HG03342 (cell line): ENCODE measurements around the gene NOVA2.

Experiments used
- ATAC-seq: cut with Tn5 transposase; IDR thresholded peaks from one replicate; pipeline ENCODE4 v1.9.1; 2021; ENCODE audit warnings: mild to moderate bottlenecking, moderate library complexity; ENCODE audit not compliant: unreplicated experiment

The NOVA2 gene

DNA sequence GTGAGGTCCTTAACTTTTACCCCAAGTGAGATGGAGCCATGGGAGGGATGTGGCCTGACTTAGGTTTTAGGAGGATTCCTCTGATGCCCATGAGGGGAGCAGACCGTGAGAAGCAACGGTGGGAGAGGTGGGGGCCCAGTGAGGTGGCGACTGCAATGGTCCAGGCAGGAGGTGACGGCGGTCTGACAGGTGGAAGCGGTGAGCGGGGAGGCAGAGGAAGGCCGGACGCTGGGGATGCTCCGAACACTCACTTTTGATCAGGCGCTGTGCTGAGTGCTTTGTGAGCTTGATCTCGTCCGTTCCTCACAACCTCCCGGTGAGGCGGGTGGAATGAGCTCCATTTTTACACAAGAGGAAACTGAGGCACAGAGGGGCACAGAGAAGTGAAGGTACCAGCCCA lies 11.6 kb downstream of the NOVA2 start:
- ATAC-seq: no peak

DNA sequence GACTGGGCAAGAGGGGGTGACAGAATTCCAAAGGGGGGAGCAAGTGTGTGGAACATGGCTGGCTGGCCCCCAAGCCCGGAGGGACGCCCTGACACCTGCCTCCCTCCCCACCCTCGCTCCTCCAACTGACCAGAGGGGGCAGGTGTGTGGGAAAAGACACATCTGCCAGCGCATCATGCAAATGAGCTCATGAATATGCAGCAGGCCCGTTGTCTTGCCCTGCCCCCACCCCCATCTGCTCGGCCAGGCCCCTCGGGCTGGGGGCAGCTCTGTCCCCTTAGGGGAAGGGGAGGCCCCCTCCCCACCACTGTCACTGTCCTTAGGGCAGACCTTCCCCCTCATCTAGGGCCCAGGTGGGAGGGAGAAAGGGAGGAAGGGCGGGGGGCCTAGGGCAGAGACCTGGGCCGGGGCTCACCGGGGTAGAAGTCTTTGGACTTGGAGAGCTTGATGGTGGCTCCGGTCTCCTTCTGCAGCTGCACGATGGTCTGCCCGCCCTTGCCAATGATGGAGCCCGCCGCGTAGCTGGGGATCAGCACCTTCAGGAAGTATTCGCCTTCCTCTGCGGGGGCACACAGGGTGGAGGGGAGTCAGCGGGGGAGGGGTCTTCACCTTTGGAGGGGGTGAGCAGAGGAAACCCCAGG lies 12.9 kb downstream of the NOVA2 start:
- no peak for ATAC-seq

DNA sequence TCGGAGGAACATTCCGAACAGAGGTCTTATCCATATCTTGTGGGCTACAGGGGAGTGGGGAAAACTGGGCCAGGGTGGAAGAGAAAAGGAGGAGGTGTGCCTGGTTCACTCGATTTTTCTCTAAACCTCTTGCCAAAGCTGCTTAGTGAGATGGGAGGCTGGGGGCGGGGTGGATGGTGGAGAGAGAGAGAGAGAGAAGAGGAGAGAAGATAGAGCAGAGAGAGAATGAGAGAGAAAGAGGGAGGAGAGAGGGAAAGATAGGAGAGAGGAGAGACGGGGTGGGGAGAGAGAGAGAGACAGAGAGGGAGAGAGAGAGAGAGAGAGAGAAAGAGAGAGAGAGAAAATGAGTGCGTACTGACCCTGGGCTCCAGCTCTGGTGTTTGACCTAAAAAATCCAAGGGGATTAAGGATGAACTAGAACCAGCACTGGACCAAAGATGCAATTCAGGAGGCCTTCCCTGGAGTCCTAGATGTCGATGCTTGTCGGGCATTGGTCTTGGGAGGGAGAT lies 14.1 kb downstream of the NOVA2 start:
- ATAC-seq: no peak

DNA sequence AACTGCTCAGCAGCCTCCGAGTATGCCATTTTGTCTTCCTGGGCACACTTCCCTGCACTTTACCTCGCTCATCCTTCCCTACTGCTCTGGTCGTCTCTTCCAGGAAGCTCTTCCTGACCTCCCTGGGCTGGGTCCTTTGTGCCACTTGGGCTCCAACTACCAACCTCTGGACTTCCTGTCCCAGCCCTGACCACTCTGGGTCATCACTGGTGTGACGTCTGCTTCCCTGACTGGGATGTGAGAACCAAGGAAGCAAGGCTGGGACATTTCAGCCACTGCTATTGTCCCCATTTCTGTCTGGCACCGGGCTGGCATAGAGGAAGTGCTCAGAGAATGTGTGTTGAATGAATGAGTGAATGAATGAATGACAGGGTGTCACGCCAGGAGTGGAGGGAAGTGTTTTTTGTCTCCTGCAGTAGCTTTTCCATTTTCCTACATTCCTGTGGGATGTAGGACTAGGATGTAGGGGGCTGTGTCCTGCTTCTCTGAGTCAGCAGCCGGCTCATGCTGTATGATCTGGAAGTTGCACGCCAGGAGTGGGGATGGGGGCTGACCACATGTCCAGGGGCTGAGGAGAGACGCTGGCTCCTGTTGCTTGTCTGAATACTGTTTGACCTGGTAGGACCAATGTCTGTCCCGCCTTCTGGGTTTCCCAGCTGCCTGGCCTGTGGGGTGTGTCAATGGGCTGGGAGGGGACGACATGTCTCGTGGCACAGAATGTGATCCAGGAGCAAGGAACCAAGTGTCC lies 14.7 kb downstream of the NOVA2 start:
- ATAC-seq: no peak

DNA sequence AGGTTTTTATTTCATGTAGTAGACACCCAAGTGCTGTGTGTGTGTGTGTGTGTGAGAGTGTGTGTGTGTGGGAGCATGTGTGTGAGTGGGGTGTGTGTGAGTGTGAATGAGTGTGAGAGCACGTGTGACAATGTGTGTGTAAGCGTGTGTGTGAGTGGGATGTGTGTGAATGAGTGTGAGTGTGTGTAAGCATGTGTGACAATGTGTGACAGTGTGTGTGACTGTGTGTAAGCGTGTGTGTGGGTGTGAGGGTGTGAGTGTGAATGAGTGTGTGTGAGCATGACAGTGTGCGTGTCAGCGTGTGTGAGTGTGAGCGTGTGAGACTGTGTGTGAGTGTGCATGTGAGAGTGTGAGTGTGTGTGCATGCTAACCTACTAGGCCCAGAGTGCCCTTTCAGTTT lies 15.3 kb downstream of the NOVA2 start:
- ATAC-seq: no peak

DNA sequence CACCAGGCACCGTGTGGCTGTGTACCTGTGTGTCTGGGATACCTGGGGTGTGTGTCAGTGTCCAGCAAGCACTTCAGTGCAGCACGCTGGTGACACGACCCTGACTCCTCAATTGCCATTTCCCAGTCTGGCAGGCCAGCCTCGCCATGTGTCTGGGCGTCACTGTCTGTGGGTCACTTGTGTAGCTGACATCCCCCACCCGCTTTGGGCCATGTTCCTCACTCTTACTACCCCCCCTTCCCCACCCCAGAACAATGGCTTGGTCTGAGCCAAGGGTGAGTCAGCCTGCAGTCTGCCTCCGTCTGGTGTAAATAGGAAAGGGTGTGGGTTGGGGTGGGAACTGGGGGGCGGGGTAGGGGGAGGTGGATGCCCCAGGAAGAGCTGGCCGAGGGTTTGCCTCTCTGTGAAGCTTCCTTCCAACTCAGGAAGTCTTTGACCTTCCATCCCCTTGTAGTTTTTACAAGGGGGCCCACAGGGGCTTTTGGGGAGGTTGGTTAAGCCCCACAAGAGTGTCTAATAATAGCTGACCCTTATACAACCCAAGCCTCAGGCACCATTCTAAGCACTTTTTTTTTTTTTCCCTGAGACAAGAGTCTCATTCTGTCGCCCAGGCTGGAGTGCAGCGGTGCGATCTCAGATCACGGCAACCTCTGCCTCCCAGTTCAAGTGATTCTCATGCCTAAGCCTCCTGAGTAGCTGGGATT lies 17.6 kb downstream of the NOVA2 start:
- no peak for ATAC-seq

DNA sequence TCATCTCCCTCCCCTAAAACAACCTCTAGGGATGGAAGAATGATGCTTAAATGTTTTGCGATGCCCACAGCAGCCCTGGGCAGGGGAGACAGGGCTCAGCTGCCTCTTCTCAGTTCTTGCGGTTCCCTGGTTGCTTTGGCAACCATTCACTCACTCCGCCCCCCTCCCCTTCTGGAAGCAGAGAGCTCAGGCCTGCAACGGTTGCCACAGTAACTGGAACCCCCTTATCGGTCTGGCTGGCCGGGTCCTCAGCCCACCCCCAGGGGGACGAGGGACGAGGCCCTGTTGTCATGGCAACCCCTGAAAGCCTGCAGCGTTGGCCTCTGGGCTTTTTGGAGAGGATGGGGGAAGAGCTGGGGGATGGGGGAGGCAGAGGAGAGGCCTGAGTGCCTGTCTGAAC lies 19.5 kb downstream of the NOVA2 start:
- no peak for ATAC-seq

DNA sequence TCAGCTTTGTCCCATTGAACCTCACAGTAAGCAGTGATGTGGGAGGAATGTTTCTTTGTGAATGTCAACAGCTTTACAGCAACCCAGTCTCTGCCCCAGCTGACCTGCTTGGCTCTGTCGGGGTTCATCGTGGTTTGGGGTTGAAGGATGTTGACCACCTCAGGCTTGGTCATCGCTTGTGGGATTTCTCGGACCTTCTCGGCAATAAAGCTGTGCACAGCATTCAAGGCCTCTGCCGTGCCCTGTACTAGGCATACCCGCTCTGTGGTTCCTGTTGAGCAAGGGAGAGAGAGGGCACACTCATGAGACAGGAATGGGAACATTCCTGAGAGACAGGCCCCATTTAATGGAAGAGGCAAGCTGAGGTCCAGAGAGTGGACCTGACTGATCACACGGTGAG lies 20.0 kb downstream of the NOVA2 start:
- no peak for ATAC-seq

DNA sequence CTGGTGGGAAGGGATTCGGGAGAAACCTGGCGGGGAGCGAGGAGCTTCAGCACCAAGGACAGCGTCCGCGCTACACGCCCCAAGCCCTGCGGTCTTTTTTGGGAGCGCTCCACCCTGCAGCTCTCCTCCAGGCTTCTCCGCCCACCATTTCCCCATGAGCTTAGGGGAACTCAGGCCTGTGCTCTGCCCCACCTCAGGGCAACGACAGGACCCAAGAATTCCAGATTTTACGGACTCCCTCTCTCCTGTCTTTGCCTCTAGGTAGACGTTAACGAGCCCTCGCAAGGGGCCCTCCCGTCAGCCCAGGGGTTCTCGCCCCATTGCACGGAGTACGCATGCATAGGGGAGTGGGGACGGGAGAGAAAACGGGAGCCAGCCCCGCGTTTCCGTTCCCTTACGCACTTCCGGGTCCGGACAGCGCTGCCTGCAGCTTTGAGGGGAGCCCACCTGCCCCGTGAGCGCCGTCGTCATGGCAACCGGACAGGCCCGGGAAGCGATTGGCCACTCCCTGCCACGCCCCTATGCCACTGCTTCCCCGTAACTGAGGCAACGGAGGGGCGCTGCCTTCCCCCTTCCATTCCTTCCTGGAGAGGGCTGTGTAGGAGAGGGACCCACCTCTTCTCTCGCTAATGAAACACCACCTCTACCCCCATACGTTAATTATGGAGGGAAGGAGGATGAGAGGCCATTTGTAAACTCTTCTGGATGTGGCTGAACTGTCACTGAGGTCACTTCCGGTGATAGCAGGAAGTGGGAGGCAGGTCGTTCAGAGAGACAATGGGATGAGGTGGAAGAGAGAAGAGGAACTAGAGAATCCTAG lies 20.8 kb downstream of the NOVA2 start:
- ATAC-seq: no peak

DNA sequence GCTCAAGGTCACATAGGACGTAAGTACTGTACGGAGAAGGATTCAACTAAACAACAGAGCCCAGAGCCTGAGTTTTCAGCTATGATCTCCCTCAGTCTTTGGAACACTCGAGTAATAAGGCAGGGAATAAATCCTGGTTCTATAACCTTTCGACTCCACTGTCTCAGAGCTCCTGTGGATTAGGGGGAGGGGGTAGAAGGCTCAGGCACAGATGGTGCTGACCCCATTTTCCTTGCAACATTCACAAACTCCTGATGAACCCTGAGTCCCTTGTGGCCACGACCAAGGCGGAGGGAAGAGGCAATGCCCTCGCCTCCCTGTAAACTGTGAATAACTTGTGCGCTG lies 21.4 kb downstream of the NOVA2 start:
- ATAC-seq: no peak

DNA sequence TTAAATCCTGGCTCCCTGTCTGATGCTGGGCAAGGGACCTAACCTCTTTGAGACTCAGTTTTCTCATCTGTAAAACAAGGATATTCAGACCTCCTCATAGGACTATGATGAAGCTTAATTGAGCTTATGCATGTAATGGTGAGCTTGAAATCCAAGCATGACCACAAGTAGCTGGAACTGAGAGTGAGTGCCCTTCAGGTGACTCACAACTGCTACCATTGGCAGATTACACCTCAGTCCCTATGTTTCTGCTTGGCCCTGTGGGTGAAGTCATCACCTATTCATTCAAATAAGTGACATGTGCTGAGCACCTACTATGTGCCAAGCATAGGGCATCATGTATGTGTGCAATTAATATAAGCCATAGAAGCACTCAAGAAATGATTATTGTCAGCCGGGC lies 25.7 kb downstream of the NOVA2 start:
- ATAC-seq: no peak

DNA sequence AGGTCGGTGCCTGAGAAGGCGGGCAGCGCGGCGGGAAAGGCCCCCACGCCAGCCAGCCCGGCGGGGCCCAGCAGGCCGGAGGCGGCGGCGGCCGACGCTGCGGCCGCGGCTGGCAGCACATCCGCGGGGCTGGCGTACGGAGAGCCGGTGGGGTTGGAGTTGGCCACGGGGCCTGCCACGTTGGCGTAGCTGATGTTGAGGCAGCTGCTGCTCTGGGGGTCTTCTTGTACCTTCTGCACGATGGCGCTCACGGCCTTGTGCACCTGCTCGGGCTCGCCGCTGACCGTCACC lies 33.2 kb downstream of the NOVA2 start:
- ATAC-seq: no peak

DNA sequence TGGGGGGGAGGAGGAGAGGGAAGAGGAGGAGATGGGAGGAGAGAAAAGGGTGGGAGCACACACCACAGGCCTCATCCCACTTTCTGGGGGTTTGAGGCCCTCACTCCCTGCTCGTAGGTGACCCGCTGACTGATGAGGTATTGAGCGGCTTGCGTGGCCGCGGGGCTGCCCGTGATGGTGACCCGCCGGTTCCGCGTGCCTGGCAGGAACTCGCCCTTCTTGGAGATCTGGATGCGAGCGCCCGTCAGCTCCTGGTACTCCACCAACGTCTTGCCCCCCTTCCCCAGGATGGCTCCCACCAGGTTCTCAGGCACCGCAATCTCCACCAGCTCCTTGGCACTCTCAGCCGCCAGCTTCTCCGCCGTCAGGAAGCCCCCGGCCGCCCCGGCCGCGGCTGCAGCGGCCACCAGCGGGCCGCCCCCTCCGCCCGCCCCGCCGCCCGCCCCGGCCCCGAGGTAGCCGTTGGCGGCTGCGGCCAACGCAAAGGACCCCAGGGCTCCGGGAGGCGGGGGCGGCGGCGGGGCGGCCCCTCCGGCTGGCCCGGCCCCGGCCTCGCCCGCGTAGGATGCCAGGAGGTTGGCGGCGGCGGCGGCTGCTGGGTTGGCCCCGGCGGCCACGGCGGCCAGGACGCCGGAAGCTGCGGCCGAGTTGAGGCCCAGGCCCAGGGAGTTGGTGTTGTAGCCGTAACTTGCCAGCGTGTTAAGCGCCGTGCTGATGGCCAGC lies 33.7 kb downstream of the NOVA2 start:
- ATAC-seq: no peak

DNA sequence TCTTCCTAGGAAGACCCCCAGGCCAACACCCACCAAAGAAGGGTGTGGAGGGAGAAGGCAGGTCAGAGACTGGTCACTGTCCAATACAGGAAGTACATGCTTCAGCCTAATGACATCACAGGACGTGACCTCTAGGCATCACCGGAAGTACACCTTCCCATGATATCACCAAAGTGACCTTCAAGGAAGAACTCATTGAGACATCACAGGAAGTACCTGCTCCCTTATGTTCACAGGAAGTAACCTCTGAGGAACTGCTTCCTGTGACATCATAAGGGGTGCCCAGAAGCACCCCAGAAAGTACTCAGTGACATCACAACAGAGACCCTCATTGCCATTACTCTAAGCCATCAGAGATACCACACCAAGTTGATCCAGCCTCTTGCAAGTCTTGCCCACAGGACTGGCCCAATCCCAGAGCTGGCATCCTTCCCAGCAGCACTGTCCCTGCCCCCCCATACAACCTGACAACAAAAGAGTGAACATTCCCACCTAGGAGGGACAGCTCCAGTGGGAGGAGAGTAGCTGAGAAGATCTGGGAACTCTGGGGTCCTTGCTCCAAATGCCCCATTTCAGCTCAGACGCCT lies 34.8 kb downstream of the NOVA2 start:
- no peak for ATAC-seq

DNA sequence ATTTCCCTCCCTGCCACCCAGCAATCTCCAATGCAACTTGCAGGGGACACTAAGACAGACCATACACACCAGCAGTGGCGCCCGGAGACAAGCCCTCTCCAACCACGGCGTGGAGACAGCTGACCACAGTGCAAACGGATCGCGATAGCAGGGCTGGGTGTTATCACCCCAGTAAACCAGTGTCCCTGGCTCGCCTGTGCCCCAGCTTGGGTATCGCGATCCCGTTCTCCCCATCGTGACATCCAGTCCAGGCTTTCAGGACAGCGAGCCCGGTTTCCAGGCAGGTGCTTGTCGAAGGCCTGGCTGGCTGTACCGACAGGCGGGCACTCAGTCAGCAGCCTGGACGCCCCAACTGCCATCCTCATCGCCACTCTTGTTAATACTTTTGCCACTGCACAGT lies 38.4 kb downstream of the NOVA2 start:
- no peak for ATAC-seq

DNA sequence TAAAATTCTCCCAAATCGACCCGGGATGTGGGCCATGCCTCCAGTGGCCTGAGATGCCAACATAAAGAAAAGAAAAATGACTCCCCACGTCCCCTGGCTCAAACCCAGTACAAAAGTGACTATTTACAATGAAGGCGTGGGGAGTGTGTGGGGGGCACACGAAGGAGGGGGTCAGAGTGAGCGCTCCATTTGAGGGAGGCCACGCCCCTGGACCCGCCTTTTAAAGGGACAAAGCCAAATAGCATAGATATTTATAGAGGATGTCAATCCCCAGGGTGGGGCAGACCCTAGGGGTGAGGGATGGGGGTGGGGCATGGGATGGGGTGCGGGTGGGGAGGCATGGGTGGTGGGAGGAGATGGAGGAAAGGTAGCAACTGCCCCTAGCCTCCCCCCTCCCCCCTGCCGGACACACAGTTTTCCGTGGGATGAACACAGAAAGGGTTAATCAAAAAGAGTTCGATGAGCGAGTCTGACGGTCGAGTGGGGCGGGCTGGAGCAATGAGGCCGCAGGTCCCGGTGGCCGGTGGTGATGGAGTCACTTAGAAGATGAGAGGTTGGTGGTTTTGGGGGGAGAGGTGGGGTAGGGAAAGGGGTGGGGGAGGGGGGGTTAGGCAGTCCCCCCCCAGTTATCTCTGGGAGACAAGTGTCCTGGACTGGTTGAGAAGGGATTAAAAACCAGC lies 39.0 kb downstream of the NOVA2 start:
- ATAC-seq: no peak

DNA sequence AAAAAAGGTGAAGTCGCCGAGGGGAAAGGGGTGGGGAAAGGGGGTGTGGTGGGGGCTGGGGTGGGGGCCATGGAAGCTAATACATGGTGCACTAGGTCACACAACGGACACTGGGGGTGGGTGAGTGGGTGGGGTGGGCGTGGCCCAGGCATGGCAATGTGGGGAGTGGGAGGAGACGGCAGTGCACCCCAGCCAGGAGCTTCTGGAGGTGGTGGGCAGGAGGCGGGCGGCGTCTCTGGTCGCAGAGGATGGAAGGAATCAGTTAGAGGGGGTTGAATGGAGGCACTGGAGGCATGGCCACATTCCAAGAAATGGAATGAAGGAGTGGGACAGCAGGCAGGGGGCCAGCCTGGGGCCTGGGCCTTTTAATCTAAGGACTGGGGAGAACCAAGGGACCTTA lies 39.9 kb downstream of the NOVA2 start:
- ATAC-seq: no peak

DNA sequence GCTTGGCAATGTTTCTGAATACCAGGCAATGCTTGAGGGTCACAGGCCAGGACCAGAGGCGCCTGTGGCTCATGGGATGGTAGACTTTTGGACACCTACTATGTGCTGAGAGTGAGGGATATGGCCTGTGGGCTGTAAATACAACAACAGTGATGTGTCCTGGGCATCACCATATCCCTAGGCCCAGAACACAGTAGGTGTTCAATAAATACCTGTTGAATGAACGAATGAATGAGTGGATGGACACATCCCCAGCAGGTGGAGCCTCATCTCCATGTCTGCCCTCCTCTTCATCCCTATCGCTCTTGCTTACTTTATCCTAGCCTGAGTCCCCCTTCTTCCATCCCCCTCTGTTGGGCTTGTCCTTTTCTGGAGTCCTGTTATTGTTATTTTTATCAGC lies 42.6 kb downstream of the NOVA2 start:
- no peak for ATAC-seq

DNA sequence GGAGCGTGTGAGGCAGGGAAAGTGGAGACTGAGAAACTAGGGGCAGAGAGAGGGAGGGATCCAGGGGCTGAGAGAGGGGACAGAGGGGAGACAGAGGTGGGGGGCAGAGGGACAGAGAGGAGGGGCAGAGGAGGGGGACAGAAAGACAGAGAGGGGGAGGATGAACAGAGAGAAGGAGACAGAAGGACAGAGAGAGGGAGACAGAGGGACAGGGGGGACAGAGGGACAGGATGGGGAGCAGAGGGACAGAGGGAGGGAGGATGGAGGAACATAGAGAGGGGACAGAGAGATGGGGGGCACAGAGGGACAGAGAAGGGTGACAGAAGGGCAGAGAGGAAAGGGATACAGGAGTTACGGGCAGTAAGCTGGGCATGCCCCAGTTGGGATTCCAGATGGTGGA lies 44.4 kb downstream of the NOVA2 start:
- no peak for ATAC-seq
